ENCODE results near the gene CGB1.
A peak's percentile ranks its signal among the peaks of the same experiment; 100 is the strongest.
"Not testable (repeated sequence)": the region's sequence is repeated elsewhere in the genome, so short reads cannot be mapped to it uniquely, and the experiment has no call there.

CGB1 gene

GRCh38 chr19:49036815-49037214, at the start of gene CGB1:
TSS of gene CGB1 (minus strand) at chr19:49036895. CDS start at chr19:49036711, 184 bp downstream.
- DNase-seq = not testable (repeated sequence)

GRCh38 chr19:49086296-49086695, 49.6 kb upstream of the CGB1 start:
- no peak for DNase-seq

GRCh38 chr19:49085868-49086232, 49.2 kb upstream of the CGB1 start:
- peak; percentile 24 for DNase-seq

GRCh38 chr19:49085020-49085867, 48.5 kb upstream of the CGB1 start, which contains the start of gene SNRNP70:
TSS of gene SNRNP70 (plus strand) at chr19:49085451. CDS start at chr19:49086415, 964 bp downstream.
- DNase-seq = peak; percentile 97

- DNase-seq = no peak
Observed at GRCh38 chr19:49084206-49085019, 47.7 kb upstream of the CGB1 start.

- no peak for DNase-seq
Observed at GRCh38 chr19:49081273-49081672, 44.6 kb upstream of the CGB1 start.

- DNase-seq = no peak
Observed at GRCh38 chr19:49080392-49080791, 43.7 kb upstream of the CGB1 start.

- peak; percentile 30 for DNase-seq
Observed at GRCh38 chr19:49074869-49075268, 38.2 kb upstream of the CGB1 start.

GRCh38 chr19:49073514-49074378, 37.1 kb upstream of the CGB1 start:
- DNase-seq = no peak

- DNase-seq = no peak
Observed at GRCh38 chr19:49071860-49072547, 35.3 kb upstream of the CGB1 start.

- DNase-seq = no peak
Observed at GRCh38 chr19:49070416-49070815, 33.7 kb upstream of the CGB1 start.

- DNase-seq = no peak
Observed at GRCh38 chr19:49069026-49069425, 32.3 kb upstream of the CGB1 start.

GRCh38 chr19:49067554-49067953, 30.9 kb upstream of the CGB1 start:
- DNase-seq = no peak

GRCh38 chr19:49065905-49066512, 29.3 kb upstream of the CGB1 start:
- no peak for DNase-seq

- no peak for DNase-seq
Observed at GRCh38 chr19:49064768-49065611, 28.3 kb upstream of the CGB1 start, which contains the start of gene NTF4. TSS of gene NTF4 (minus strand) at chr19:49064818. CDS start at chr19:49061997, 2,821 bp downstream.

- no peak for DNase-seq
Observed at GRCh38 chr19:49064029-49064629, 27.4 kb upstream of the CGB1 start.

GRCh38 chr19:49061445-49061844, 24.8 kb upstream of the CGB1 start:
- no peak for DNase-seq

GRCh38 chr19:49061000-49061399, 24.3 kb upstream of the CGB1 start:
- no peak for DNase-seq

- DNase-seq = no peak
Observed at GRCh38 chr19:49059053-49059452, 22.4 kb upstream of the CGB1 start.

GRCh38 chr19:49058562-49058961, 21.9 kb upstream of the CGB1 start:
- DNase-seq = no peak
